GM21723 (cell line): ENCODE data around the gene CHCHD6.

Experiments used
- ATAC-seq: cut with Tn5 transposase; IDR thresholded peaks from one replicate; pipeline ENCODE4 v1.9.1; 2021; ENCODE audit warnings: mild to moderate bottlenecking, moderate library complexity; ENCODE audit not compliant: unreplicated experiment

CHCHD6 gene

GRCh38 chr3:126968391-126969390 lies 264.7 kb downstream of the CHCHD6 start:
- ATAC-seq = no peak

- ATAC-seq = no peak
These were observed 265.5 kb downstream of the CHCHD6 start for GRCh38 chr3:126969586-126969985.

GRCh38 chr3:126970101-126970500 lies 266.1 kb downstream of the CHCHD6 start:
- ATAC-seq = no peak

DNA sequence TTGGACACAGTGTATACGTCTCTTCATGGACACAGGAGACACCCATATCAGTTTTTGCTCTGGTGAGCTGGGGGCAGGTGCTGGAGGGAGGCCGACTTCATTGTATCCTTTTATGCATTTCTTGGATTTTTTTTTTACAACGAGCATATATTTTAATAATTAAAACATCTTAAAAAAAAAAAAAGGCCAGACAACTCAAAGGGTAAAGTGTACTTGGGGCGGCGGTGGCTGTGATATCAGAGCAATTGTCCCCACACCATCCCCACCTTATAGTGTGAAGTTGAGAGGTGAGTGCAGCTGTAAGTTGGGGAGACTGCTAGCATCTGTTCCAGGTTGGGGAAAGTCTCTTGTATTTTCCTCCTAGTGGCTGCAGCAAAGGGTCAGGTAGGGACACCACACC lies 266.9 kb downstream of the CHCHD6 start:
- no peak for ATAC-seq

DNA sequence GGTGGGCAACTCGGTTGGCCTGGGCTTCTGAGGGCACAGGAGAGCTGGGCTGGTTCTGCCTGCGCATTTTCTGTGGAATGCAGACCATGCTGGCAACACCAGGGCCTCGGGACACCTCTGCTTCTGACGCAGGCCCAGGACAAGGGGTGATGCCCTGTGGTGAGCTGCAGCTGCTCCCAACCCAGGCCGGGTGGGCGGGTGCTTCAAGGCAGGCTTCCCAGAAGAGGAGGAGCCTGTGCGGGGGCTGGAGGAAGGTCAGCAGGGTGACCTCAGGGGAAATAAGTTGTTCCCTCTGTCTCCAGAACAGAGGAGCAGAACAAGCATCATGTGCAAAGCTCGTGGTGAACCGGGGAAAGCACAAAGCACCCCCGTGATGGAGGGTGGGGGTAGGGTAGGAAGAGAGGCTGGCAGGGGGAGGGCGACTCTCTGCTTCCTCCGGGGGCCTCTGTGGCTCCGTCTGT lies 267.9 kb downstream of the CHCHD6 start:
- ATAC-seq = no peak

GRCh38 chr3:126972866-126973265 lies 268.8 kb downstream of the CHCHD6 start:
- ATAC-seq = no peak

- no peak for ATAC-seq
These were observed 269.8 kb downstream of the CHCHD6 start for GRCh38 chr3:126973814-126974213.

DNA sequence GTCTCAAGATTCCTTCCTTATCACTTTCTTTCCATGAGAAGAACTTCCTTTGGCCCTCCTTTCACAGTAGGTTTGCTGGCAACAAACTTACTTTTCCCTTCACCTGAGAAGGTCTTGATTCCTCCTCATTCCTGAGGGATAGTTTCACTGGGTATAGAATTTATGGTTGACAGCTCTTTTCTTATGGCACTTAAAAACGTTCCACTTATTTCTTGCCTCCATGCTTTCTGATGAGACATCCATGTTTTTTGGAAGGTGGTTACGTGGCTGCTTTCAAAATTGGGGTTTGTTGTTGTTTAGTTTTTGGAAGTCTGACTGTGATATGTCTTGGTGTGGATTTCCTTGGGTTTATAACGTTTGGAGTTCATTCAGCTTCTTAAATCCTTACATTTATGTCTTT lies 270.7 kb downstream of the CHCHD6 start:
- no peak for ATAC-seq

DNA sequence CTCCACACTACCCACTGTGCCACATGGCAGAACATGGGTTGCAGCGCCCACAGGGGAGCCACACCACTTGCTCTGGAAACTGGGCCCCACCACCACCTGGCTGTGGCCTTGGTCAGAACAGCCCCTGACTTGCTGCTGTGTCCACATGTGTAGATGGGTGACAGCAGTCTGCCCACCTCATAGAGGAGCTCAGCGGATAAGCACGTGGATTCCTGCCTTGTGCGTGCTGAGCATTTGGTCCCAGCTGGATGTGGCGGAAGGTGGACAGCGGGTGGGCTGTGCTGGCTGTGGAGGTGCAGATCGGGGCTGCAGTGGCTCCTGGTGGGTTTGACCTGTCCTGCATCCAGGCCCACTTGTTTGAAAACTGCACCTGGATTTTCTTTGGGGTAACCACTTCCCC lies 272.9 kb downstream of the CHCHD6 start:
- no peak for ATAC-seq

GRCh38 chr3:126977821-126978220 lies 273.8 kb downstream of the CHCHD6 start:
- ATAC-seq = no peak

GRCh38 chr3:126978291-126978690 lies 274.3 kb downstream of the CHCHD6 start:
- ATAC-seq = no peak

DNA sequence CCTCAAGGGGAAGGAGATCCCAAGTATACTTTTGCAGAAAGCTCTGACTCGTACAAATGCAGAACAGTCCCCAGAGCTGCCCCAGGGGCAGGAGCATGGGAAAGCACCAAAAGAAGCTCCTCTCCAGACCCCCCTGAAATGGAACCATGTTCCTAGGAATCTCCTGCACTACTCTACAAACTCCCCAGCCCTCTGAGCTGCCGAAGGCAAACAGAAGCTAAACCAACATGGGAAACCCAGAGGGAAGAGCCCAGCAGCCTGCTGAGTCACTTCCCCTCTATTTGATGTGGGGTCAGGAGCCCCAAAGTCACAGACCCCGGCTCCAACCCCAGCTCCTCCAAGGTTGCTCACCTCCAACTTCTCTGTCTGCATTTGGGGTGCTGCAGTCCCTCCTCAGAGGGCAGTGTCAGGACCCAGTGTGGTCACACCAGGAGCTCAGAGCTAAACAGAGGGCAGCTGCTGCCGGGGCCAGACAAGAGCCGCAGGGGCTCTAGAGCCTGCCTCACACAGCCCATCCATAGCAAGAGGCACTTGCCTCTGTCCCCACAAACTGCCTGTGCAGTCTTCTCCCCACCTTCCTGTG lies 275.1 kb downstream of the CHCHD6 start:
- no peak for ATAC-seq

DNA sequence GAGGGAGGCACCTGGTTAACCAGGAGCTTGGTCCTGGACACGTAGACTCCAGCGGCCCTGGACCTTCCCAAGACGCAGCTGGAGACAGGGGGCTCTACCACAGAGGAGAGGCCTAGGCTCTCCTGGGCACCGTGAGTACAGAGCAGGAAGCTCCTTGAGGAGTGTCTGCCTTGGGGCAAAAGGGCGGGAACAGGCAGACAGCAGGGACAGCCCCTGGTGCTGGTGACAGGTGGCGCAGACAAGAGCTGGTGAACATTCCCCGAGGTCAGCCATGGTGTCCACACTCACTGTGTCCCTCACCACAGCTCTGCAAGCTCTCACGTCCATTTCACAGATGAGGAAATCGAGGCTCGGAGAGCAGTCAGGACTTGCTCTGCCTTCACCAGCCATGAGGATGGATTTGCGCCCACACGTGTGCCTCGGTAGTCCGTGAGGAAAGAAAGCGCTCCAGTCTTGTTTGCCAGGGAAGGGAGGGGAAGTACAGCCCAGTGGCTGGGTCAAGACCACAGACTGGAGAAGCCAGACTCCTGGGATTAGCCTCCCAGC lies 276.3 kb downstream of the CHCHD6 start:
- no peak for ATAC-seq

GRCh38 chr3:126982126-126982470 lies 278.1 kb downstream of the CHCHD6 start:
- ATAC-seq = peak; percentile 53

DNA sequence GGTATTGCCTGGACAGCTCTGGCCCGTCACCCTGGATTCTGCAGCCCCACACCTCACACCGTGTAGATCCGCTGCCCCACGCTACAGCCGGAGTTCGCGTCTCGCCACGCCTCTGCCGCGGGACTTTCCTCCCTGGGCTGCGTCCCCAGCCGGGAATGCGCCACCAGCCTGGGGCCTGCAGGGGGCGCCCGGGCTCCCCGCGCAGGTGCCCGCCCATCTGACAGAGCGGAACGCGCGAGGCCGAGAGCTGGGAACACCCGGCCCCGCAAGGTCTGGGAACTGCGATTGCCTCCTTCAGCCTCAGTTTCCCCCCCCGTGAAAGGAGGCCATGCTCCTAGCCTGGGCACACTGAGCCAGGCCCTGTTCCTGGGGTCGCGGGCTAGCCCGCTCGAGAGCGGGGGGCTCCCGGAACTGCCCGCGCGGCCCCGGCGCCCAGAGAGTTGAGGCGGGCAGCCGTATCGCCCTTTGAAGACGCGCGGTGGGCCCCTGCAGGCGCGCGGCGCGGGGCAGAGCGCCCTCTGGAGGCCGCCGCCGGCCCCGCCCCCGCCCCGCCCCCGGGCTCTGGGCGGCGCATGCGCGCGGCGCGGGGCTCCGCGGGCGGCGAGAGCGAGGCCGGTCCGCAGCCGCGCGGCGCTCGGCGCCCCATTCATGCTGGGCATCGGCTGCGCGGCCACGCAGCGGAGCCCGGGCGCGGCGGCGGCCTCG lies 278.6 kb downstream of the CHCHD6 start, which contains the start of gene PLXNA1:
PLXNA1 (plus strand) TSS at position 645 of the 705 bp plus-strand sequence. CDS start 5,479 bp downstream, outside the sequence.
- peak; percentile 69 for ATAC-seq

DNA sequence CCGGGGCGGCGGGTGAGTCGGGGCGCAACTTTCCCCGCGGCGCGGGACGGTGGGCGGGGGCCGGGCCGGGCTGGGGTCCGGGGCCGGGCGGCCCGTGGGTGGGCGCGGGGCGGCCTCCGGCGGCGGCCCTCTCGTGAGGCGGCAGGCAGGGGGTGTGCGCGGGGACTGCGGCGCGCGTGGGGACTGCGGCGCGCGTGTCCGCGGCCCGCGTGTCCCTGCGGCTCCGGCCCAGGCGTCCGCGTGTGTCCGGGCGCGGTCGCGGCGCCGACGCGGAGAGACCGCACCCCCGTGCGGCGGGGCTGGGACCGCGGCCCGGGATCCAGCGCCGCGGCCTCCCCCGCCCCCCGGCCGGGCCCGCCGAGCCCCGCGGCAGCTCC lies 279.2 kb downstream of the CHCHD6 start:
- ATAC-seq = no peak

- no peak for ATAC-seq
These were observed 279.8 kb downstream of the CHCHD6 start for GRCh38 chr3:126983653-126984390.

DNA sequence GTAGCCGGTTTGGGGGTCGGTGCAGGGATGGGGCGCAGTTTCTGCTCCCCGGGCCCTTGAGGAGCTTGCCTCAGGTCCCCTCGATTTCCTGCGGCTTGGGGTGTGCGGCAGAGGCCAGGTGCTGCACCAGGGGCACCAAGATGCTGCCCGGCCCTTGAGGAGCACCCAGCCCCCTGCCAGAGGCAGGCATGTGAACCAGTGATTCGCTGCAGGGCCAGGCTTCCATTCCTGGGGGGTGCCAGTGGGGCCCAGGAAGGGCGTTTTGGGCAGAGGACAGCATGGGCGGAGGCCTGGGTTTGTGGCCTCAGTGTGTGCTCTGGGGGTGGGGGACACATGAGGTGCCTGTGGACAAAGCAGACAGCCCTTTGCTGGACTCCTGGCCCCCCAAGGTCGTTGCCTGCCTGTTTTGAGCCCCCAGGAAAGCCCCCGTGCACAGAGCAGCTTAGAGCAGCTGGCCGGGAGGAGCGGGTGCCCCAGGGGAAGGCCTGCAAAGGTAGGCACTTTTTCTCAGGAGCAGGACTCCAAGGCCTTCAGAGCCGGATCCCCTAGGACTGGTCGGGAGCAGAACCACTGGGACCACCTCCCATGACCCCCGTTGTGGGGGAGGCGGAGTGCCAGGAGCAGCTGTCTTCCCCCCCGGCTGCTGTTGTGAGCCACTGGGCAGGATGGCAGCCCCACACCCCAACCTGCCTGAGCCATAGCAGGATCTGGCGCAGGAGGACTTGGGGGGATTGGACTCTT lies 280.5 kb downstream of the CHCHD6 start:
- ATAC-seq = no peak

DNA sequence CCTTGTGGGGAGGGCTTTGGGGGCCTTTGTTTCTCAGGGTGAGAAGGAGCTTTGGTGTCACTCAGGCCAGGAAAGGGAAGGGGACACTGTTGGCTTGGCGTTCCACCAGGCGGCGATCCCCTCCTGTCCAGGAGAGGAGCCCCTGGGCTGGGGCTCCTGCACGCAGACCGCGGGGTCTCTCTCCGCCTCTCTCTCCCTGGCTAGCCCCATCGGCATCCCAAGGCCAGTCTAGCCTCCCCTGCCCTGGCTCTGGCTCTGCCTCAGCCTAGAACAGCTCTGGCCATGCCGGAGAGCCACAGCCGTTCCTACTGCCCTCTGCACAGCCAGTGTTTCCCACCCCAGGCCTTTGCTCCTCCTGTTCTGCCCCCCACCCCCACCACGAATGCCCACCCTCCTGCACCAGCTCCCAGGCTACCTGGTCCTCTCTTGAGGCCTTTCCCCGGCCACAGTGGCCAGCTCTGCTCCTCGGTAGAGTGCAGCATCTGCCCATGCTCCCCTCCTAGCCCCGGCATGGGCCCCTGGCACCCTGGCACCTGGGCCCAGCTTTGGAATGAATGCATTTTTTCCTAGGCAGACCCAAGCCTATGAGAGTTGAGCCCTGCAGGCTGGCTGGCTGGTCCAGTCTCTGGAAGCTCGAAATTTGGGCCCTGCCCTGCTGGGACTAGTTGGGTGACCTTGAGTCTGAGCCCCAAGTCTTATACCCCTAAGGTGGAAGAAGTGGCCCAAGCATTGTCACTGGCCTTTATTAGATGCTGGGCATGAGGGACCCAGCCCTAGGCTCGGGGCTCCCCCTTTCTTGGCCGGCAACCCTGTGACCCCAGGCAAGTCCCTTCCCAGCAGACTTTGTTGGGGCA lies 281.3 kb downstream of the CHCHD6 start:
- ATAC-seq = no peak
